GOT3 (cell line): ENCODE measurements around the gene SLFN12.
A peak's percentile ranks its signal among the peaks of the same experiment; 100 is the strongest.
"Not testable (repeated sequence)": the region's sequence is repeated elsewhere in the genome, so short reads cannot be mapped to it uniquely, and the experiment has no call there.

Source experiments
- DNase-seq: peaks from one replicate; lab custom pipeline; 2025; ENCODE audit warnings: mixed read lengths; lab: John Stamatoyannopoulos, UW

Gene SLFN12

DNA sequence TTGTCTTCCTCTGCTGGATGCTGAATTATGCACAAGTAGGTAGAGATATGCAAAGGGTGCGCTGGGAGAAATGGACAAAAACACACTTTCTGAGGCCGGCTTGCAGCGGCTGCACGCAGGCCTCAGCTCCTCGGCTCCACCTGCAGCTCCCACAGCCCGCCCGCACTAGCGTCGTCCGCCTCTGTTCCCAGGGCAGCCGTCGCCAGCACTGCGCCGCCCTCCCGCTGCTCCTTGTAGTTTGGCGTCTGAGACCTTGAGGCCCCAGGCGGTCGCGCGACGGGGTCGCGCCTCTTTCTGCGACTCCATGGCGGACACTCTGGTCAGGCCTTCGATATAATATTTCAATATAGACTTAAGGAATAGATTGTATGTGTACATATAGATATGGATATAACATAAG is 24.8 kb downstream of the SLFN12 start:
- DNase-seq: no peak

DNA sequence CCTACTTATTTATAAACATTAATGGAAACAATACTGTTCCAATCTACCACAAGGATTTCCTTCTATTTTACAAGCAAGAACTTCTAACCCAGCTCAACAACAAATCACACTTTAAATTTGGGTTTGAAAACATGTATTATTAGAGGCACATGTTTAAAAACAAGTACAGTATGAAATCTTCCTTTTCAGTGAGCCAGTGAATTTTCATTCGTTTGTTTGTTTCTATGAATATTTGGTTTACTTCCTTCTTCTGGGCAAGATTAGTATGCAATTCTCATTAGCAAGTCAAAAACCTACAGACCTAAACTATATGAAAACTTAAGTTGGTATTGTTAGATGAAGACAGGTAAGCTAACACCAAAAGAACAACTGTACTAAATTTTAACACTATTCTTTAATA is 25.7 kb downstream of the SLFN12 start:
- DNase-seq: no peak

DNA sequence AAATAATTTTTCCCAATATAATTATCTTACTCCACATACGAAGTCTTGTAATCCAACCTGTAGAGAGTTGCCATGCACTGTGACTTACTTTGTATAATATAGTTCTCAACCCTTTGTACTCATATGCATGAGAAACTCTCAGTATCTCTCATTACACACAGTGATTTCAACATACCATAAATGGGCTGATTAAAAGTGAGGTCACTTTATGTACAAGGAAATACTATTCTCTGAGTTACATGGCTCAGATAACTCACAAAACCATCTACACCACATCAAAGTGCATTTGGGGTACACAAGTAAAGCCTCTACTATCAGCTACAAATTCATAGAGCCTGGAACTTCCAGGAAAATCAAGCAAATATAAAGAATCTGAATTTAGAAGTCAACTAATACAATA is 27.9 kb downstream of the SLFN12 start:
- no peak for DNase-seq

DNA sequence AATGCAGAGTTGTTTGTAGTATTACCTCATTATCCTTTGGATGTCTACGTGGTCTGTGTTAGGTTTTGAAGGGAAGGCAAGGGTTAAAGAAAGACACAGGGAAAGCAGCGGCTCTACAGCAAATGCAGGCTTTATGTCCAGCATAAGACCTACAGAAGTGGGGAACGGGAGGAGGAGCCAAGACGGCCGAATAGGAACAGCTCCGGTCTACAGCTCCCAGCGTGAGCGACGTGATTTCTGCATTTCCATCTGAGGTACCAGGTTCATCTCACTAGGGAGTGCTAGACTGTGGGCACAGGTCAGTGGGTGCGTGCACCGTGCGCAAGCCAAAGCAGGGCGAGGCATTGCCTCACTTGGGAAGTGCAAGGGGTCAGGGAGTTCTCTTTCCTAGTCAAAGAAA is 38.5 kb downstream of the SLFN12 start:
- not testable (repeated sequence) for DNase-seq

DNA sequence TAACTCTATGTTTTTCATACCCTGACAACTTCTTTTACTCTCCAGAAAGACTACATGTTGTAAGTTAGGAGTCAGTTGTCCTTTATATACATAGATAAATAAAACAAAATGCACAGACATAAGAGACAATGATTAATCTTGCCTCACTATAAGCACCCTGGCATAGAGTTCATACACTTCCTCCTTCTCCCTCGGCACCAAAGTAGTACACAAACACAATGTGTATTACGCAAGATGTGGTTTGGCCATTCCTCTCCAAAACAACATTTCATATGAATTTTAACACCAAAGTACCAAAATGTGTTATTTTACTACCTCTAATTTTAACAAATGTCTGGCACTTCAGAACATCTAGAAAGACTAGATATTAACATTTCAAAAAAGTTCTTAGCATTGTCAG is 41.6 kb downstream of the SLFN12 start:
- DNase-seq: no peak

DNA sequence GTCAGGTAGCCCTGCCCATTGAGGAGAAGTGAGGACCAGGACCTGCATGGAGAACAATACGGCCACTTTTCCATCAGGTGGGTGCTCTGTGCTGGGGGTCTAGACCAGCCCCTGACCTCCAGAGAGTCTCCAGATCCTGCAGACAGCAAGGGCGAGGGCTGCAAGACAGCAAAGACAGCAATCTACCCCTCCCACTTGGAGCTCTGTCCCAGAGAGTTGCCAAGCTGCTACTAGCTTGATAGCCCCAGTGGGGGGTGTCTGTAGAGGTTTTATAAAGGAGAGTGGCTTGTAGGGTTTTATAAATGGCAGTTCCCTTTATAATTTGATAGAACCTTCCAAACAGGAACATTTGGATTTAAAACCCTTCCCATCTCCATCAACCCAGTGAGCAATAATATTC is 42.1 kb downstream of the SLFN12 start:
- no peak for DNase-seq

DNA sequence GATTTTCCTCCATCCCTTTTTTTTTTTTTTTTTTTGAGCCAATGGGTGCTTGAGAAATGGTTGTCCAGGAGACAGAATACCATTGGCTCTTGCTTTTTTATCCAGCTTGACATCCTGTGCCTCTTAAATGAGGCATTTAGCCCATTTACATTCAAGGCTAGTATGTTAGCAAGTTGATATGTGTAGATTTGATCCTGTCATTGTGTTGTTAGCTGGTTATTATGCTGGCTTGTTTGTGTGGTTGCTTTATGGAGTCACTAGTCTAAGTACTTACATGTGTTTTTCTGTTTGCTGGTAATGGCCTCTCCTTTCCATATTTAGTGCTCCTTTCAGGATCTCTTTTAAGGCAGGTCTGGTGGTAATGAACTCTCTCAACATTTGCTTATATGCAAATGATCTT is 44.8 kb downstream of the SLFN12 start:
- DNase-seq: no peak

DNA sequence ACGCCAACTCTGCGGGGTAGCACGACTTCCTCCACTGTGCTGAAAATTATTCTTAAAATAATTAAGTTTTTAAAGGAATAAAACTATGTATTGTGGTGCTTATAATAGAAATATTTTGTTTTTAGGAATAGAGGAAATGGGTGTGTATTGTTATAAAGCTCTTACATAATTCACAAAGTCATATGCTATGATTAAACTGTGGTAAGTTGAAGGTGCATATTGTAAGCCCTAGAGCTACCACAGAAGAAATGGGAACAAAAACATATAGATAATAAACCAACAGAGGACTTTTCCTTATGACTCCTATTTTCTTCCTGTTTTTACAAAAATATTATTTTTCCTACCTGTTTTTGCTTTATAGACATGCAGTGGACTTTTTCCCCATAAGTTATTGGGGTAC is 54.6 kb downstream of the SLFN12 start:
- DNase-seq: no peak

DNA sequence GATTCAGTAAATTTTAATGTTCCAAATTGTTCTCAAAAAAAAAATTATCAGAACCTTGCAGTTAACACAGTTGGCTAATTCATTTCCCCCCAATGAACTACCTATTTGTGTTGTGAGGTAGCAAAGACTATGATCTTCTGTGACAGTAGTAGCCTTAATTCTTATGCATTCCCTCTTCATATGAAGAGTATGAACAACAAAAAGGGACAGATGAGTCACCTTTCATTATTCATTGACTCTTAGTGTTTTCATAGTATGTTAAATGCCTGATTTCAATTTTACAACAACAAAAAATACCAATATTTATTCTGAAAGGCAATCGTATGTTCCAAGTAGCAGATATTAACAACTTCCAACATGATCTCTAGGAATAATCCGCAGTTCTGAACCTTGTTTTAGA is 55.2 kb downstream of the SLFN12 start:
- DNase-seq: no peak

DNA sequence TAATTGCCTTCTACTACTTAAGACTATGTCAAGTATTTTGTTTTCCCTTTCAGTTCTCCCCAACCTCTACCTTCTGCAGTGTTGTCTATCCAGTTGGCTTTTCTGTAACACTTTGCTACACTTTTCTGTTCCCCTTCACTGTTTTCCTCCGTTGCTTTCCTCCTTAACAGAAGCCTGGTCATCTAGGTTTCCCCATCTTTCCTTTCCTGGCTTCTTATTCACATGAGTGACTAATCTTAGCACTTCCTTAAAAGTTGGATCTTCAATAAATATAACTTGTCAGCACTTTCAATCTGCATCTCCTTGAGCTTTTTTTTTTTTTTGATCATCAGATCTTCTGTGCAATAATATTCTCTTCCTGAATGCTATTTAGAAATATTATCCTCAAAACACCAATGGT is 56.1 kb downstream of the SLFN12 start:
- no peak for DNase-seq

DNA sequence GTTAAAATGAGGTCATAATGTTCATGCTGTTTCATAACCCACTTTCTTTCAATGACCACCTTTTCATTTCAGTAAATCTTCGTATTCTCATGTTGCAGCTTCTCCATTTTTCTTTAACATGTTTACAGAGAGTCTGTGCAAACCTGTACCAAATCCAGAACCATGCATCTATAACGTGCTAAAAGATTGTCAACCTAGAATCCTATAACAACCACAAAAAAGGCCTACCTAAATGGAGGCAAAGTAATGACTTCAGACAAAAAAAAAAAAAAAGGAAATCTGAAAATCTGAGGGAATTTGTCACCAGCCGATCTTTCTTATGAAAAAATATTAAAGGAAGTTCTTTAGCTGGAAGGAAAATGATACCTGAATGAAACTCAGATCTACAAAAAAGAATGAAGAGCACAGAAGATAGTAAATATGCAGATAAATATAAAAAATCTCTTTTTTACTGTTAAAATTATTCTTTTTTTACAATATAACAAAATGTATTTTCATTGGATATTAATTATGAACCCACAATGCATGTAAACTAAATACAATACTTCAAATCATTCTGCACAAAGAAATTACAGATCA is 57.4 kb downstream of the SLFN12 start:
- DNase-seq: no peak

DNA sequence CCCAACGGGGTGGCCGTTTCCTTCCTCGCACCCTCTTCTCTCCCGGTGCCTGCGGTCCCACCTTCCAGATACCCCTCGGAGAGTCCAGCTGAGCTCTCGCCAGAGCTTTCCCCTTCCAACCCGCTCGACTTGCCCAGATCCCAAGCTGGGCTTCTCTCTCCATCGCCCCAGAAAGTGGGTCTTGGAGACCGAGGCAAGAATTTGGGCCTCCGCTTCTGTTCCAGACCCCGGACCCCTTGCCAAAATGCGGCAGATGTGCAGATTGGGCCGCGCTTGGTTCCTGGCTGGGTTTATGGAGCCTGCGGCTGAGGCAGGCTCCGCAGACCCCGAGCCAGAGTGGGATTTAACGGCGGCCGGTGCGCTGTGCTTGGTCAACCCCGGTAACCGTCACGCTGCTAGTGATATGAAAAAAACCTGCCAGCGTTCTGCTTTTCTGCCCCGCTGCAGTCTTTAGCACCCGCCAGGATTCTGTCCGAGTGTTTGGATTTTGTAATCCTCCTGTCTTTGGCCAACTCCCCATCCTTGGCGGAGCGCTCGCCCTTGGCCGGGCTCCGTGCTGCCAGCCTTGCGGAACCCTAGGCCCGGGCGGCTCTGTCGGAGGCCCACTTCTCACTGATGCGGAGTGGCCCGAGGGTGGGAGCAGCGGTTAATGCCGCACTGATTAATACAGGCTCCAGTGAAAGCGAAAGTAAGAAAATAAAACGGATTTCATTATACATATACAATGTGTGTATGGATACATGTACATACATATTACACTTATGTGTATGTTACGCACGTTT is 58.1 kb downstream of the SLFN12 start:
- peak; percentile 9 for DNase-seq

DNA sequence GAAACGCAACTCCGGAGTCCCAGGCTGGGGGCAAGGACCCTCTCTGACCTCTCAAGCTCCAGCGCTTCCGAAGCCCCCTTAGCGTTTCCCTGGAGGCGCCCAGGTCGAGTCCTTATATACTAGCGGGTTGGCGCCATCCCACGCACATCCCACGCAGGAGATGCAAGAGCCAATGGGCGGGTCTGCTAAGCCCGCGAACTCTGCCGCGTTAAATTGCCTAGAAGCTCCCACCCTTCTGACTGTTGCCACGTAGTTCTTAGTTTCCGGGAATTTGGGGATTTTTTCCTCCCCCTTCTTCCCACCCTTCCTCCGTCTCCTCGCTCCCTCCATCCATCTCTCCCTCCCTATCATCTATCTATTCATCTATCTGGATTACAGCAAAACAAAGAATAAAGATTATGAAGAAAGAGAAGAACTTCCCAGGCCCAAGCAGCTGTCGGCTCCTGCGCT is 58.7 kb downstream of the SLFN12 start, which contains the start of gene SLFN11:
SLFN11 (minus strand) TSS at position 88 of the 450 bp plus-strand sequence. CDS start 9,814 bp downstream, outside the sequence.
- peak; percentile 74 for DNase-seq

DNA sequence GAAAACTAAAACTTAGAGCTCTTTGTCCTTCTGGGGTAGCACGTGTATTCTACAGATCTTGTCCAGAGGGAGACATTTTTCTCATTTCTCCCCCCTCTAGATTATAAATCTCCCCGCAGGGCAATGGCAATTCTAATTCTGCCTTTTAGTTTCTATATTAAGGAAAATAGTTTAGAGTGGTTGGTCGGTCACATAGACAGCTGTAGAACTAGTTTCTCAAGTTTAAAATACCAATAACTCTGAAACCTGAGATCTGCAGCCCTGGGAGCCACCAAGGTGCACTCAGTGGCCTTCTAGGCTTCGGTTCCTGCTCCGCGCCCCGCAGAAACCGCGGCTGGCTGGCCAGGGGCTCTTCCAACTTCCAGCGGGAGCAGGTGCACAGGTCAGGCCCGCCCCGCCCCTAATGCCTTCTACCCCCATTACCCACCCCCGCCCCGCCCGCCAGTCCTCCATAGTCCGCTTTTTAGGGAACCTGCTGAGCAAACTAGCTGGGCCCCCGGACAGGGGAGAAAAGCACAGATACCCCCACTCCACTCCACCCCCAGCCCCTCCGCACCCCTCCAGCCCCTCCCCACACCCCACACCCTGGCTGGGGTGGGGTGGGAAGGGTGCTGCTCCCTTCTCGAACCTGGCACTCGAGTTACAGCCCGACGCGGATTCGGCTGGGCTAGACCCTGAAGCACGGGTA is 59.3 kb downstream of the SLFN12 start:
- DNase-seq: no peak

DNA sequence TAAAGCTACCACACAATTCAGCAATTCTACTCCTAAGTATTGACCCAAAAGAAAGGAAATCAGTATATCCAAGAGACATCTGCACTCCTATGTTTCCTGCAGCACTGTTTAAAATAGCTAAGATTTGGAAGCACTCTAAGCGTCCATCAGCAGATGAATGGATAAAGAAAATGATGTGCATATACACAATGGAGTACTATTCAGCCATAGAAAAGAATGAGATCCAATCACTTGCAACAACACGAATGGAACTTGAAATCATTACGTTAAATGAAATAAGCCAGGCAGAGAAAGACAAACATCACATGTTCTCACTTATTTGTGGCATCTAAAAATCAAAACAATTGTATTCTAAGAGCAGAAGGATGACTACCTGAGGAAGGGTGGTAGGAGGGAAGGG is 60.4 kb downstream of the SLFN12 start:
- DNase-seq: no peak

DNA sequence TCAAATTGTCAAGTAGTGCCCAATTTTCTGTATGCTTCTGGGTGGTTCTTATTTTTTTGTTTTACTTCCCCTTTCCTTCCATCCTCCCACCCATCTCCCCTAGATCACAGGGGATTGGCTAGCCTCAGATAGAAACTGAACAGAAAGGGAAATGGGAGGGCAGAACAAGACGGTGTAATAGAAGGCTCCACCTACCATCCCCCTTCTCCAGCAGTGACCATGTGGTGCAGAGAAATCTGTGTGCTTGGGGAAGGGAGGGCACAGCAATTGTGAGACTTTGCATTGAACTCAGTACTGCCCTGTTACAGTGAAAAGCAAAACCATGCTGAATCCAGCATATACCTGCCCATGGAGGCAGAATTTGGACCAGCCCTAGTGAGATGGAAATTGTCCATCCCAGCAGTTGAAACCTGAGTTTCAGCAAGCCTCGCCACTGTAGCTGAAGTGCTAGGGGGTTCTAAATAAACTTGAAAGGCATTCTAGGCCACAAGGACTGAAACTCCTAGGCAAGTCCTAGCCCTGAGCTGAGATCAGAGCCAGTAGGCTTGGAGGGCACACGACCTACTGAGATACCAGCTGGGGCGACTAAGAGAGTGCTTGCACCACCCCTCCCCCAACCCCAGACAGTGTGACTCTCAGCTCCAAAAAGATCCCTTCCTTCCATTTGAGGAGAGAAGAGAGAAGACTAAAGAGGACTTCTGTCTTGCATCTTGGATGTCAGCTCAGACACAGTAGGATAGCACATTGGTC is 64.0 kb downstream of the SLFN12 start:
- no peak for DNase-seq

DNA sequence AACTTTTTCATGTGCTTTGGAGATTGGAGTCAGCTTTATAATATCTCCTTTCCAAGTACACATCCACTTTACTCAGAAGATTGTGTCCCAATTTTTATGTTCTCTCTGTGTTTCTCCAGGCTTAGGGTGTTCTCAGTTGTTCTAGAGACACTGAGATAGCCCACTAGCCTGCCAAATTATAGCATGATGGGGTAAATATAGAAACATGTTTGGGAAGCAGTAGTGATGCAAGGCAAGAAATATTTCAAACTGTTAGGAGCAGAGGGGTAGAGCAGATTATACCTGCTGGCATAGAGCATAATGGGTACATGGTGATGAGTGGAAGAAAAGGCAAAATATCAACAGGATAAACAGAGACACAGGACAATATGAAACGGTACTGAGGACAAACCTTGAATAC is 71.3 kb downstream of the SLFN12 start:
- no peak for DNase-seq
